GM12892 (cell line): ENCODE measurements around the gene PDGFRB.

Experiments used
- DNase-seq: peaks from one replicate; pipeline ENCODE4 v3.0.0; 2011; ENCODE audit not compliant: insufficient read length
- FAIRE-seq: peaks from 2 replicates; lab custom pipeline; 2011; peaks lifted over from hg19 to GRCh38; lab: Jason Lieb, UNC
- POLR2A ChIP-seq: IDR thresholded peaks from 2 replicates; pipeline ENCODE4 v1.6.1; 2011; ENCODE audit warnings: low read depth, low read length, control low read depth
- POLR2AphosphoS5 ChIP-seq: IDR thresholded peaks from 2 replicates; pipeline ENCODE4 v1.6.1; 2011; ENCODE audit warnings: low read depth, low read length, control low read depth
- TAF1 ChIP-seq: IDR thresholded peaks from 2 replicates; pipeline ENCODE4 v1.6.1; 2011; ENCODE audit warnings: low read depth, mild to moderate bottlenecking, control low read depth, low read length, borderline replicate concordance

Gene PDGFRB

GRCh38 chr5:150113047-150113744, 42.4 kb downstream of the PDGFRB start:
- TF ChIP-seq TAF1 (no peak), POLR2AphosphoS5 (no peak), POLR2A (no peak)
- DNase-seq (no peak), FAIRE-seq (no peak)

GRCh38 chr5:150112201-150113046, 43.2 kb downstream of the PDGFRB start:
- no peak for FAIRE-seq
- TF ChIP-seq POLR2AphosphoS5 = no peak
- TF ChIP-seq TAF1 = no peak
- no peak for TF ChIP-seq POLR2A
- DNase-seq = no peak

GRCh38 chr5:150111122-150111521, 44.5 kb downstream of the PDGFRB start:
- DNase-seq (no peak), FAIRE-seq (no peak)
- TF ChIP-seq TAF1 (no peak), POLR2AphosphoS5 (no peak), POLR2A (no peak)

GRCh38 chr5:150109921-150110320, 45.7 kb downstream of the PDGFRB start:
- FAIRE-seq (no peak), DNase-seq (no peak)

GRCh38 chr5:150108711-150109514, 46.7 kb downstream of the PDGFRB start:
- FAIRE-seq = no peak
- DNase-seq = no peak
- no peak for TF ChIP-seq POLR2AphosphoS5
- no peak for TF ChIP-seq TAF1
- TF ChIP-seq POLR2A = no peak

More at GRCh38 chr5:150109921-150110320, 45.7 kb downstream of the PDGFRB start:
- TF ChIP-seq TAF1 = no peak
- no peak for TF ChIP-seq POLR2A
- no peak for TF ChIP-seq POLR2AphosphoS5

GRCh38 chr5:150107909-150108447, 47.7 kb downstream of the PDGFRB start:
- TF ChIP-seq TAF1 = no peak
- no peak for DNase-seq
- no peak for FAIRE-seq

- DNase-seq (no peak), FAIRE-seq (no peak)
- TF ChIP-seq POLR2AphosphoS5 (no peak), POLR2A (no peak), TAF1 (no peak)
Measured at GRCh38 chr5:150106674-150107426, 48.8 kb downstream of the PDGFRB start.

GRCh38 chr5:150105928-150106615, 49.6 kb downstream of the PDGFRB start:
- DNase-seq = no peak
- TF ChIP-seq POLR2A = no peak
- no peak for TF ChIP-seq TAF1
- no peak for TF ChIP-seq POLR2AphosphoS5
- FAIRE-seq = no peak

GRCh38 chr5:150104550-150104870, 51.1 kb downstream of the PDGFRB start:
- TF ChIP-seq POLR2A = no peak
- no peak for TF ChIP-seq TAF1
- TF ChIP-seq POLR2AphosphoS5 = no peak
- DNase-seq = no peak
- no peak for FAIRE-seq

GRCh38 chr5:150103678-150104549, 51.7 kb downstream of the PDGFRB start:
- TF ChIP-seq POLR2A = no peak
- no peak for TF ChIP-seq TAF1
- TF ChIP-seq POLR2AphosphoS5 = no peak
- DNase-seq (no peak), FAIRE-seq (no peak)
